Suprapubic skin (tissue), 4 donors: Measurements from ENCODE around the gene MINDY2. TPM values are rescaled to one million over a fixed set of nuclear protein-coding genes. Genes with fewer than 3 reads are reported as not detected.

Experiments
- DNase-seq, 2 donors: peaks; one replicate each; pipeline ENCODE4 v3.0.0-alpha.2; 2019; ENCODE audit warnings: low spot score in 2 of 2
- H3K27ac ChIP-seq: fragments of 200-600 bp; sonication (generic); one replicate; pipeline ENCODE4 v1.5.1; 2019
- H3K27me3 ChIP-seq: fragments of 200-600 bp; sonication (generic); one replicate; pipeline ENCODE4 v1.5.1; 2019
- H3K36me3 ChIP-seq: fragments of 200-600 bp; sonication (generic); one replicate; pipeline ENCODE4 v1.5.1; 2019
- H3K4me1 ChIP-seq: fragments of 200-600 bp; sonication (generic); one replicate; pipeline ENCODE4 v1.5.1; 2019
- H3K4me3 ChIP-seq: fragments of 200-600 bp; sonication (generic); one replicate; pipeline ENCODE4 v1.5.1; 2019; ENCODE audit warnings: mild to moderate bottlenecking
- H3K9me3 ChIP-seq: fragments of 200-600 bp; sonication (generic); one replicate; pipeline ENCODE4 v1.5.1; 2019
- EP300 ChIP-seq: sonication (generic); formaldehyde crosslinking; IDR thresholded peaks from one replicate; pipeline ENCODE4 v1.6.1; 2017; ENCODE audit warnings: antibody characterized with exemption
- POLR2A ChIP-seq, 2 donors: fragments of 450-650 bp; IDR thresholded peaks; one replicate each; pipeline ENCODE4 v1.6.1; 2017; ENCODE audit warnings: antibody characterized with exemption in 2 of 2, mild to moderate bottlenecking in 2 of 2, moderate library complexity in 2 of 2
- POLR2AphosphoS5 ChIP-seq, 3 donors: sonication (generic); formaldehyde crosslinking; IDR thresholded peaks; one replicate each; pipeline ENCODE4 v1.6.1; 2017; ENCODE audit warnings: antibody characterized with exemption in 3 of 3
- WGBS: methylation state at CpG from one replicate; pipeline ENCODE4 v1.1.5; 2018; 5-methylcytosine and 5-hydroxymethylcytosine counted together
- total RNA-seq, 4 donors: library from RNA; depleted of rRNA; stranded (reverse); fragments of >200 nt; gene quantifications; one replicate each; pipeline ENCODE4 v1.1.0, GENCODE V29; 2016
- TF ChIP-seq, protein P1 (sequence below), 2 donors: fragments of 200-600 bp in 1 of 2; fragments of 450-650 bp in 1 of 2; sonication (generic) in 1 of 2; IDR thresholded peaks; one replicate each; pipeline ENCODE4 v1.5.1; 2016 to 2019; ENCODE audit warnings: antibody characterized with exemption in 2 of 2, mild to moderate bottlenecking in 1 of 2, moderate library complexity in 1 of 2

Gene MINDY2
- total RNA-seq, 4 donors from 2014 or later: 11.4 to 31.1 (median 20.5) TPM

GRCh38 chr15:58867926-58868325, 96.8 kb downstream of the MINDY2 start:
- DNase-seq: no peak
- WGBS: 85% methylated on average over 4 of the region's 4 CpGs
- no peaks in the 10 kb centered on the region for H3K27me3 ChIP-seq
- TF ChIP-seq EP300: no peak
- no peak for TF ChIP-seq POLR2AphosphoS5 (IDR thresholded peaks at IDR 0.05)
- TF ChIP-seq POLR2A (IDR thresholded peaks at IDR 0.05): no peak
- H3K27ac ChIP-seq: no peak overlapping the region
- no peaks in the 10 kb centered on the region for H3K9me3 ChIP-seq
- H3K4me1 ChIP-seq: peaks cover 10% of the 10 kb centered on the region
- H3K4me3 ChIP-seq: no peak overlapping the region
- H3K36me3 ChIP-seq: no peaks in the 10 kb centered on the region

- Histone ChIP-seq H3K27me3 (no peaks in the 10 kb centered on the region), H3K4me1 (no peaks in the 10 kb centered on the region), H3K9me3 (no peaks in the 10 kb centered on the region), H3K36me3 (no peaks in the 10 kb centered on the region), H3K4me3 (no peak overlapping the region), H3K27ac (no peak overlapping the region)
- WGBS: 83% methylated on average over 4 of the region's 4 CpGs
- no peak for DNase-seq
- TF ChIP-seq, protein P1, sequence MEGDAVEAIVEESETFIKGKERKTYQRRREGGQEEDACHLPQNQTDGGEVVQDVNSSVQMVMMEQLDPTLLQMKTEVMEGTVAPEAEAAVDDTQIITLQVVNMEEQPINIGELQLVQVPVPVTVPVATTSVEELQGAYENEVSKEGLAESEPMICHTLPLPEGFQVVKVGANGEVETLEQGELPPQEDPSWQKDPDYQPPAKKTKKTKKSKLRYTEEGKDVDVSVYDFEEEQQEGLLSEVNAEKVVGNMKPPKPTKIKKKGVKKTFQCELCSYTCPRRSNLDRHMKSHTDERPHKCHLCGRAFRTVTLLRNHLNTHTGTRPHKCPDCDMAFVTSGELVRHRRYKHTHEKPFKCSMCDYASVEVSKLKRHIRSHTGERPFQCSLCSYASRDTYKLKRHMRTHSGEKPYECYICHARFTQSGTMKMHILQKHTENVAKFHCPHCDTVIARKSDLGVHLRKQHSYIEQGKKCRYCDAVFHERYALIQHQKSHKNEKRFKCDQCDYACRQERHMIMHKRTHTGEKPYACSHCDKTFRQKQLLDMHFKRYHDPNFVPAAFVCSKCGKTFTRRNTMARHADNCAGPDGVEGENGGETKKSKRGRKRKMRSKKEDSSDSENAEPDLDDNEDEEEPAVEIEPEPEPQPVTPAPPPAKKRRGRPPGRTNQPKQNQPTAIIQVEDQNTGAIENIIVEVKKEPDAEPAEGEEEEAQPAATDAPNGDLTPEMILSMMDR (IDR thresholded peaks at IDR 0.05): no peak
- TF ChIP-seq POLR2AphosphoS5 (IDR thresholded peaks at IDR 0.05): no peak
- TF ChIP-seq POLR2A (IDR thresholded peaks at IDR 0.05): no peak
- TF ChIP-seq EP300: no peak
These were observed 99.3 kb downstream of the MINDY2 start for GRCh38 chr15:58870451-58870850.

DNA sequence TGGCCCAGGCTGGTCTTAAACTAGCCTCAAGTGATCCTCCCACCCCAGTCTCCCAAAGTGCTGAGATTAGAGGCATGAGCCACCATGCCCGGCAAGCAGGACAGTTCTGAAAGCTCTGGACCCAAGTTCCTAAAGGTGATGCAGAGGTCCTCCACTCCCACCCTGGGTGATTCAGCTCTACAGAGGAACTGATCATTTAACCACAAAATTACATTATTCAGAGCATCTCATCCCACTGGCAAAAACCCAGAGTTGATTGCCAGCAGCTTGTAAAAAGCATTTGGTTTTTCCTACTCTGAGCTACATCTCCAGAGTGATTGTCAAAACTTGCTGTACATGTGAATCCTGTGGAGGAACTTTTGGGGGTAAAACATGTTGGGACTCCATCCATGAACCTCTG, 102.2 kb downstream of the MINDY2 start:
- Histone ChIP-seq H3K27me3 (no peaks in the 10 kb centered on the region), H3K4me3 (no peak overlapping the region), H3K9me3 (no peaks in the 10 kb centered on the region), H3K4me1 (no peaks in the 10 kb centered on the region), H3K27ac (no peak overlapping the region), H3K36me3 (peaks cover 12% of the 10 kb centered on the region)
- no peak for DNase-seq
- TF ChIP-seq POLR2AphosphoS5 (IDR thresholded peaks at IDR 0.05): no peak
- TF ChIP-seq, protein P1 (IDR thresholded peaks at IDR 0.05): no peak
- TF ChIP-seq EP300: no peak
- TF ChIP-seq POLR2A (IDR thresholded peaks at IDR 0.05): no peak
- 75% methylated on average over 1 of the region's 1 CpG for WGBS

- no peaks in the 10 kb centered on the region for H3K27me3 ChIP-seq
- TF ChIP-seq POLR2AphosphoS5 (IDR thresholded peaks at IDR 0.05) (no peak), EP300 (no peak), POLR2A (IDR thresholded peaks at IDR 0.05) (no peak)
- TF ChIP-seq, protein P1 (IDR thresholded peaks at IDR 0.05): no peak
- no peak overlapping the region for H3K4me3 ChIP-seq
- H3K4me1 ChIP-seq: no peaks in the 10 kb centered on the region
- H3K9me3 ChIP-seq: no peaks in the 10 kb centered on the region
- no peak overlapping the region for H3K27ac ChIP-seq
- H3K36me3 ChIP-seq: peaks cover 32% of the 10 kb centered on the region
- no peak for DNase-seq
These were observed 104.2 kb downstream of the MINDY2 start for GRCh38 chr15:58875343-58875742.

- no peak for DNase-seq
- no peak overlapping the region for H3K4me3 ChIP-seq
- H3K9me3 ChIP-seq: no peaks in the 10 kb centered on the region
- peaks cover 44% of the 10 kb centered on the region for H3K36me3 ChIP-seq
- no peaks in the 10 kb centered on the region for H3K4me1 ChIP-seq
- no peak for TF ChIP-seq POLR2A (IDR thresholded peaks at IDR 0.05)
- 87% methylated on average over 7 of the region's 7 CpGs for WGBS
- no peaks in the 10 kb centered on the region for H3K27me3 ChIP-seq
- no peak overlapping the region for H3K27ac ChIP-seq
These were observed 105.4 kb downstream of the MINDY2 start for GRCh38 chr15:58876306-58877106.

DNA sequence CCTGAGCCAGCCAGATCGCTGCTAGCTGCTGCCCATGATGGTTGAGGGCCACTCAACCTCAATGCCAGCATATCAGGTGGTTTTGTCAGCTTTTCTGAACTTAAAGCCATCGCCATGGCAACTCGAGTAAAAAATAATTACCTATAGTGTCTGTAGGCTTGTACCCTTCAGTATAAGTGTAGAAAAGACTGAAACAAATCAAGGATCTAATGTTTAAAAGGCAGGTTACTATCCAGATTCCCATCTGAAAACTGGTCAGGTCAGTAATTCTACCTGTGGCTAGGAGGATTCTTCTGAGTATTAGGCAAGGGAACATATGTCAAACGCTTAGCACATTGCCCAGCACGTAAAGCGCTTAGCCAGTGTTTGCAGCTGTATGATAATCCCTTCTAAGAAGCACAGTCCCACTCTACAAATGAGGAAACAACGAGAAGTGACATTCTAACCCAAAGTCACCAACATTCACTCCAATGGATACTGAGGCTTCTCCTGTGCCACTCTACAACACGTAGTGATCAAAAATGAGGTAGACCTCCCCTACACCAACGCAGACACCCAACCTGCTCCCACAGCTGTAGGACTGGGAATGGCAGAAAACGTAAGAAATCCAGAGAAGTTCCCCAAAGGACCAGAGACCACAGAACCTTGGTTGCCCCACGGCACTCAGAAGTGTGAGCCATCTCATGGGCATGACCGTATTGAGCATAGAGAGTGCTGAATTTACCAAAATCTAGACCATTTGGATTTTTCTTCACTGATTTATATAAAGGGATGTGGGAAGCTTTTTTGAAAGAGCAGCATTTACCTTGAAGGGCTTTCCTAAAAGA, 107.1 kb downstream of the MINDY2 start:
- TF ChIP-seq EP300 (no peak), POLR2AphosphoS5 (IDR thresholded peaks at IDR 0.05) (no peak), POLR2A (IDR thresholded peaks at IDR 0.05) (no peak)
- TF ChIP-seq, protein P1 (IDR thresholded peaks at IDR 0.05): no peak
- H3K4me3 ChIP-seq: no peak overlapping the region
- DNase-seq: no peak
- no peaks in the 10 kb centered on the region for H3K27me3 ChIP-seq
- H3K9me3 ChIP-seq: no peaks in the 10 kb centered on the region
- peaks cover 61% of the 10 kb centered on the region for H3K36me3 ChIP-seq
- WGBS: 93% methylated on average over 12 of the region's 12 CpGs
- H3K27ac ChIP-seq: no peak overlapping the region
- no peaks in the 10 kb centered on the region for H3K4me1 ChIP-seq
